NCI-H128 (cell line): ENCODE data around the gene FBXO33.

Source experiments
- DNase-seq: peaks from one replicate; lab custom pipeline; 2025; ENCODE audit not compliant: unreplicated experiment; lab: John Stamatoyannopoulos, UW

The FBXO33 gene, protein sequence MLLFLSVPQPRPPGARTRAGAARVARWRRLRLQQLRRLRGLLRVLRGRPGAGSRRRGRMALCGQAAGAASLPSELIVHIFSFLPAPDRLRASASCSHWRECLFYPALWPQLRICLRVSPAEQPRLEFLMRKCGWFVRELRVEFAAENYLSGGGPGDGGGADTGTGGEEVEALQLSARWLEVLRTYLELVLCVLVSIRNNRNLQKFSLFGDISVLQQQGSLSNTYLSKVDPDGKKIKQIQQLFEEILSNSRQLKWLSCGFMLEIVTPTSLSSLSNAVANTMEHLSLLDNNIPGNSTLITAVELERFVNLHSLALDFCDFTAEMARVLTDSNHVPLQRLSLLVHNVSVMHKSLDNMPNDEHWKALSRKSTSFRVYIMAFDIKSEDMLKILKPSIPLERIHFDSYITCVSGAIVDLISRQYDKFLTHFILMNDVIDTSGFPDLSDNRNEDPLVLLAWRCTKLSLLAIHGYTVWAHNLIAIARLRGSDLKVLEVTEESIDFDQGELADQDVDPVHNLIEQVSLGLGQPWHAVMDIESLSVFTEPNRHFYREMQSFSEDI

DNA sequence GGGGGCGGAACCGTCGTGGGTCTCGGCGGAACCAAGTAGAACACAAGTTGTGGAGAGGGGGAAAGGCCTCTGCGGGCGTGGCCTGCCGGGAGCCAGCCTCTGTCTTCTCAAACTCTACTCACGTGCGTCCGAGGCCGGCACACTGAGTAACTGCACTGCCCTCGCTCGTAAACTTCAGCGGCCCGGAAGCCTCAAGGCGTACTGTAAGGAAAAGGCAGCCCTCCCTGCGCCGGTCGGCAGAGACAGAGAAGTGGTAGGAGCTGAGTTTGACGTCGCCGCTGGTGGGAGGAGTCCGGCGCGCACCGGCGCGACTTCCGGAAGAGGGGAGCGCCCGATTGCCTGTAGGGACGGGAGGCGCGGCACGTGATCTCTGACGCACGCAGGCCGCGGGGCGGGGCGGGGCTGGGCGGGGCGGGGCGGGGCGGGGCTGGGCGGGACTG is at the start of gene FBXO33:
FBXO33 (minus strand) TSS at position 255 of the 440 bp plus-strand sequence. CDS start 271 bp downstream, outside the sequence.
- peak; percentile 81 for DNase-seq

DNA sequence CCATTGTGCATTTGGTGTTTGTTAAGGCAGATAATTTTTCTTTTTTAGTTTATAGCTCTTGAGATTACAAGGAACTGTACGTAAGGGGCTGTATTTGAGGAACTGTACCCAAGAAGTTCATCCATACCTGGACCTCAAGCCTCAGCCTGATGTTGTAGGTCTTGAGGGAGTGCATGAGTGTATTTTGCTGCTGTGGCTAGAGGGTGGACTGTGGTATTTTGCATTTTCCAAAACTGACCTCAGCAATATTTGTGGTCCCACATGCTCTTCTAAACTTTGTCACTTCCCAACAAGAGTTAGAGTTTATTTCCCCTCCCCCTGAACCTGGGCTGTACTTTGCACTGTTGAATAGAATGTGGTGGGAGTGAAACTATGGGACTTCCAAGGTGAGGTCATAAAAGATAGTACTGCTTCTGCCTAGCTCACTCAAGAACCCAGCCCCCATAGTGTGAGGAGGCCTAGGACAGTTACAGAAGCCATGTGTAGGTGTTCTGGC is 42.2 kb upstream of the FBXO33 start:
- DNase-seq: no peak

DNA sequence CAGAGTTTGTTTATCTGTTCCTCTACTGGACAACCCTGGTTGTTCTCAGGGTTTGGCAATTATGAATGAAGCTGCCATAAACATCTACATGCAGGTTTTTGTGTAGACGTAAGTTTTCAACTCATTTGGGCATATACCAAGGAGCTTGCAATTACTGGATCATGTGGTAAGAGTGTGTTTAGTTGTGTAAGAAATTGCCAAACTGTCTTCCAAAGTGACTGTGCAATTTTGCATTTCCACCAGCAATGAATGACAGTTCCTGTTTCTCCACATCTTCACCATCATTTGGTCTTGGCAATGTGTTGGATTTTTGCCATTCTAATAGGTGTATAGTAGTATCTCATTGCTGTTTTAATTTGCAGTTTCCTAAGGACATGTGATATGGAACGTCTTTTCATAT is 39.8 kb upstream of the FBXO33 start:
- DNase-seq: no peak

DNA sequence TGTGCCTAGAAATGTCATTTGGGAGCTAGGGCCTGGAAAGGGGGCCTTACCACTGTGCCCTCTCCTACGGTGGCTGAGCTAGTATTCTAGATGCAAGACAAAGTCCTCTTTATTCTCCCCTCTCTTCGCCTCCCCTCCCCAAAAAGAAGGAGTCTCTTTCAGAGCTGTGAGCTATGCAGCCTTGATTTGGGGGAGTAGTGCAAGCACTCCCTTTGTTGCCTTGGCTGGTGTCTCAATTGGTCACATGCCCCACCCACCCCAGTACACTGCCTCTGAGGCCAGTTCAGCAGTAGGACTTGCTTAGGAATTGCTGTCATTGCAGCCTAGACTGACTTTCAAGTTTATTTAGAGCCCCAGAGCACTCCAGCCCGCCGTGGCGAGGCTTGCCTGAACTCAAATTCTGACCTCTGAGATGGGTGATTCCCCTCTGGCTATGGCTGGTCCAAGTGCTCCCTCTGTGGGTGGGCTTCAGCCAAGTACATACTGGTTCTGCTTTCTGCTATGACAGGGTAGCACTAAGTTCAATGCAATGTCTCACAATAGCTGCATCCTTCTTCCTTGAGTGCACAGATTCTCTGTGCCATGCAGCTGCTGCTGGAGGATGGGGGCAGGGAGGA is 37.0 kb upstream of the FBXO33 start:
- no peak for DNase-seq

DNA sequence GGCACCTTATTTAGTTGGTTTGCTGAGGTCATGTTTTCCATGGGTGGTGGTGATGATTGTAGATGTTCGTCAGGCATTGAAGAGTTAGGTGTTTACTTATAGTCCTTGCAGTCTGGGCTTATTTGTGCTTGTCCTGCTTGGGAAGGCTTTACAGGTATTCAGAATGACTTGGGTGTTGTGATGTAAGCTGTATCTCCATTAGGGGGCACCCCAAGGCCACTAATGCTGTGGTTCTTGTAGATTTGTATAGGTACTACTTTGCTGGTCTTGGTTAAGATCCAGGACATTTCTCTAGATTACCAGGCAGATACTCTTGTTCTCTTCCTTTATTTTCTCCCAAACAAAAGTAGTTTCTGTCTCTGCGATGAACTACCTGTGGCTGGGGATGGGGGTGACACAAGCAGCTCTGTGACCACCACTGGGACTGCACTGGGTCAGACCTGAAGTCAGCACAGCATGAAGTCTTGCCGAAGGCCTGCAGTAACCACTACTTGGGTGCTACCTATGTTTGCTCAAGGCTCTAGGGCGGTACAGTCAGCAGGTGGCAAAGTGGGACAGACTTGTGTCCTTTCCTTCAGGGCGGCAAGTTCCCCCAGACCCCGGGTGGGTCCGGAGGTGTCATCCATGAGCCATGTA is 35.8 kb upstream of the FBXO33 start:
- no peak for DNase-seq

DNA sequence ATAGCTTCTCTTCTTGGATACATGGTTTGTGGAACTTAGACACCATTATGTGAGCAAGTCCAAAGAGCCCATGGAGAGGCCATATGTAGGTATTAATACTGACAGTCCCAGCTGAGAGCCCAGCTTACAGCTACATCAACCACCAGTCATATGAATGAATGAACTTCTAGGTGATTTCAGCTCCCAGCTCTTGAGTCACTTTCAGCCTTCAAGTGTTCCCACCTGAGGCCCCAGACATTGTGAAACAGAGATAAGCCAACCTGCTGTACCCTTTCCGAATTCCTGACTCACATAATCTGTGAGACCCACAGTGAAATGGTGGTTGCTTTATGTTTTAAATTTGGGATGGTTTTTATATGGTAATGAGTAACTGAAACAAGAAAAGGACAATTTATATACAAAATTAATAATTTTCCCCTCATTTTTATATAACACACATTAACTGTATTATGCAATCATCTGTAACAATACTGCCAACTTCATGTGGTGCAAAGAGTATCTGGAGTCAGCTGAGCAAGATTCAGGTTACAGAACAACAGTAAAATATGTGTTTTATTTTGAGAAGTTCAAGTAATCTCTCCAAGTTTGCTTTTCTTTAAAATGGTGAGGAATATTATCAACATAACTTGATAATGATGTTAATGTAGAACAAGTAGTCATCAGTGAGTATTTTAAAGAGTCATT is 27.7 kb upstream of the FBXO33 start:
- no peak for DNase-seq

DNA sequence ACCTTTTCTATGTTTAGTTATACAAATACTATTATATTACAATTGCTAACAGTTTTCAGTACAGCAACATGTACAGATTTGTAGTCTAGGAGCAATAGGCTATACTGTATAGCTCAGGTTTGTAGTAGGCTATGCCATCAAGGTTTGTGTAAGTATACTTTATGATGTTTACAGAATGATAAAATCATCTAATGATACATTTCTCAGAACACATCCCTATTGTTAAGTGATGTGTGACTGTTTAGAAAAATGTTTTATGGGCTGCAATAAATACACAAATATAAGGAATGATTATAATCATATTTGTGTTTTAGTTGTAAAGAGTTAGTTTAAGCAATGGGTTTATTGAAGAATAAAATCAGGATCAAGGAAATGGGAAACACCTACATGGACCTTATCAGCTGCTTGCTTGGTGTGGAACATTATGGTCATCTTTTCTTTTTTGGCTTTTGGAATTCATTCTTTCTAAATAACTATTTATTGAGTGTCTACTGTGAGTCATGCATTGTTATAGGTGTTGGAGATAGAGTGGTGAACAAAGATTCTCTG is 24.5 kb upstream of the FBXO33 start:
- no peak for DNase-seq

DNA sequence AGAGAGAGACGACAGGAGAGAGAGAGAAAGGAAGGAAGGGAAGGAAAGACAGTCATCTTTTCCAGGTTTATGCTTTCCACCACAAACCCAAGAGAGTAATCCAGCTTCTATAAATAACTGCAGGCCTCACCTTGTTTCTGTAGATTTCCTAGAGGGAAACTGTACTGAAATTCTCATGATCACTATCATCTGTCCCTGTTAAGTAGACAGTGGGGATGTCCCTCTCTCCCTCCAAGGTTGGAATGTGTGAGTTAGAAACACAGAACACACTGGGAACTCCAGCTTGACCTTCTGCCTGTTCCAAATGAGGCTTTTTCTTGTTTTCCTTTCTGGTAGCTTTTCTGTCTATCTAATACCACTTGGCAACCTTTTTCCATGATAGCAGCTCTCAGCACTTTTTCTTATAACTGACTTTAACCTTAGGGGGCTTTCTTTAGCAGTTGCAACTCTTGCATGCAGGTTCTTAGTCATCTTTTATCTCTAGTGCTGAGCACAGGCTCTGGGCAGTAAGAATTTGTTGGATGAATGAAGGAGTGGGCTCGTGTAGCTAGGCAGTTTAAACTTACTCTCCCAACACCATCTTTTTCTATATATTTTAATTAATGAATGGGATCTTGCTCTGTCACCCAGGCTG is 22.8 kb upstream of the FBXO33 start:
- no peak for DNase-seq

DNA sequence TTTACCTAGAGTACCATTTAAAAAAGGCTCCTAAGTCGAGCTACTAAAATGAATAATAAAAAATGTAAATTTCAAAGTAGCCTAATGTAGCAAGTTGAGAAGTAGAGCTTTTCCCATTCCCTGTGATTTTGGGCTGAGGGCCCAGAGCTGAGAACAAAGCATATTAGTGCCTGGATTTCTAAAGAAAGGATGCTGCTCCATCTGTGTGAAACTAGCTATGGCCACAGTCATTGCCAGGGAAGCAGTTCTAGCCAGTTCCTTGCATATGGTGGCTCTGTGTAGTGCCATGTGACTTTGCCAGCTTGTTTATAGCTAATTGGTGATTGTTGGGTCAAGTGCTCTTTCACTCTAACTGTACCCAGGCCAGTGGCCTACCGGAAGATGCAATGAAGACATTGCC is 20.4 kb upstream of the FBXO33 start:
- no peak for DNase-seq

DNA sequence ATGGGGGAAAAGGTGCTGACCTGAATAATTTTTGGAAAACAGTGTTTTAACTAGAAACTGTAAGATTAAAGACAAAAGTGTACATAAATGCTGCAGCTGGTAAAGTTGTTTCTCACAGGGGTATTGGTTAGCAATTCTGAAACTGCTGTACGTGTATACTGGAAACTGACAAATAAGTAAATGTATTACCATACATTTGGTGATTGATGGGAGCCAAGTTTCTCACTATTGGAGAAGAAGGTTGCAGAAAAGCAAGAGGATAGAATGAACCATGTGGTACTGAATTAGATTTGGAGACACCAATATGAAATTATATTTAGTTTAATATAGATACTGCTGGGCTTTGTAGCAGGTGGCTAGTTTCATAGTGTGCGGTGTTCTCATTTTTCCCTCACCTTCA is 19.6 kb upstream of the FBXO33 start:
- no peak for DNase-seq

DNA sequence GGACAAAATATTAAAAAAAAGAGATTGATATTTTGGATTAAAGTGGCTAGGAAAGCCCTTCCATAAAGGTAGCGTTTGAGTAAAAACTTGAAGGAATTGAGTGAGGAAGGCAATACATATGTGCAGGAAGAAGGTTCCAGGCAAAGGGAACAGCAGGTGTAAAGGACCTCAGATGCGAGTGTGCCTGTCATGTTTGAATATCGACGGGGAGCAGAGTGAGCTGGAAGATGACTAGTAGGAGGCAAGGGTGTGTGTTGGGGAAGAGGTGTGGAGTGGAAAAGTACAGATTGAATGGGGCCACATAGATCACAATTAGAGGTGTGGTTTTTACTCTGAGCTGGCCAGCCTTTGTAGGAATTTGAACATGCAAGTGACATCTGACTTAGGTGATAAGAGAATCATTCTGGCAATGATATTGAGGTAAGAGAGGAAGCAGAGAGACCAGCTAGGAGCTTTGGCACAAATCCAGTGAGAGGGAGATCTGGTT is 15.0 kb upstream of the FBXO33 start:
- no peak for DNase-seq

DNA sequence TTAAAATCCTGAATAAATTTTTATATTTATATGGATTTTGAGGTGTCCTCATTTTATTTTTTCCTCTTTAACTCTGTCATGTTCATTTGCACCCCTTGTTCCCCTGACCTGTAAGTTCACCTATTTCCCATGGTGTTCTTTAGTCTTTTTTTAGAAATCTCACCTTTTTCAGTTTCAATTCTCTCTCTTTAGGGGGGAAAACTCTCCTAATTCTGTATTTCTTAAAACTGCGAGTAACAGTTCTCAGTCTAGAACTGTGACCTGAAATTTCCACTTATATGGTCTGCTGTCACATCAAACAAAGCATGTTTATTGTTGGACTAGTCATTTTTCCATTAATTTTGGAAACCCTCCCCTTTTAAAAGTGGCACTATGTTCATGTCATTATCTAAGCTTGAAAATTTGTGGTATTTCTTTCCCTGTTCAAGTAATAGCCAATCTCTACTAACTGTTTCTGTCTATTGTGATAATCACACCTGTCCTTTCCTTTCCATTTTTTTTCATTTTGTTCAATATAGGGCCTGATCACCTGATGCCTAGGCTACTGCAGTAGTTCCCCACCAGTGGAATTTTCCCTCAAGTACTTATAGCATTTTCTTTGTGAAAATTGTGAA is 14.0 kb upstream of the FBXO33 start:
- no peak for DNase-seq

DNA sequence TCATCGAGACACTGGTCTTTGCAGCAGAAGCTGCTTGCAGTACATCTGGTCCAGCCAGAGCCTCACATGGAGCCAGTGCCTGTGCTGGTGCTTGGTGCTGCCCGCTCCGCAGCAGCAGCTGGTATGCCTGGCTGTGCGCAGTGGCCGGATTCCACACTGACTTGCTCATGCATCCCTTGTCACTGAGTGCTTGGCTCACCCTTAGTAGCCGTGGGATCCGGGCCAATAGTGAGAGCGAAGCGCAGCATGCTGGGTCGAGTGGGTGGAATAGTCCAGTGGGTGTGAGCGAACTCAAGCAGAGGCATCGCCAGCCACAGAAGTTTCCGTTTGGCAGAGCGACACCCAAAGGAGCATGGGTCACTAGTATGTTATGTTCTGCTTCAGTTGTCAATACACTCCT is 10.1 kb upstream of the FBXO33 start:
- no peak for DNase-seq

DNA sequence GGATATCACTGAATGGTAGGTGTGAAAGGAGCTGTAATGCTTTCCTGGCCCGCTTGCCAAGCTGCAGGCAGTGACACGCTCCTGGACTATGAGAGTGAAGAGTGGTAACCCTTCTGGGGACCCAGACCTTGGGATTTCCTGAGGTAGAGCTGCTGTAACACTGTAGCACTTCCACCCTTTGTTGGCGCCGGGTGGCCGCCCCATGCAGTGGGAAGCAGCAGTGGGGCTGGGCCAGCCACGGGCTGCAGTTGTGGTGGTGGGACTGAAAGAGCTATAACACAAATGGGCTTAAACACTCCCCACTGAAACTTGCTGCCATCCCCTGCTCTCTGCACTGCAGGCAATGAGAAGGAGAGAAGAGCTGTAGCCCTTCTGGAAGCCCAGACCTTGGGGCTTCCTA is 9.6 kb upstream of the FBXO33 start:
- DNase-seq: no peak

DNA sequence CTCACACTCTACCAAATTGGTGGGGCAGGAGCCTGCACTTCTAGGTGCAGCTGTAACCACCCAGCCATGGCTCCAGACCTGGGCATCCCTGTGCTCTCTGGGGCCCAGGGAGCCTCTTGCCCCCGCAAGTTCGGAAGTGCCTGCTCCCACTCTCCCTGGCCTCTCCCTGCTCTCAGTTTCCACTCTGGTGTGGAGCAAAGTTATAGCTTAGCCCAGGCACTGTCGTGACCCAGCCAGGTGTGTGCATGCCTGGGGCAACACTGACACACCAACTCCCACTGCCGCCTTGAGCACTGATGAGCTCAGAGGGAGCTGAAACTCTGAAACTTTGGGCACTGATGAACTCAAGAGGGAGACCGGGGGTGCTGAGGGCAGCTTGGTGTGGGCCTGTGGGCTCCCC is 8.7 kb upstream of the FBXO33 start:
- no peak for DNase-seq

DNA sequence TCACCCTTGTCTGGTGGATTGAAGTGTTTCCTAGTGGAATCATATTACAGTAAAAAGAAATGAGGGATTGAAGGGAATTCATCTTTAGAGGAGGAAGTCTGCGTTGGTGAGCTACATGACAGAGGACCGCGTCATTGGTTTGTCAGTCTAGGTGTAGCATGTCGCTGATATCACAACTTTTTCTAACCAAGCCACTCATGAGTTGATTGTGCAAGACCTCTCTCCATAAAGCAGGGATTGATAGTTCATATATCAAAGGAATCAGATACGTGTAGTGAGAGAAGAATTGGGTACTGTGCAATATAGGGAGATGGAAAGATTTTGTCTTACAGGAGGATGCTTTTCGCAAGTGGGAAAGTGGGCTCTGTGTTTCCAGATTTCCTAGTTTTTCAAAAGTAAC is 3.0 kb upstream of the FBXO33 start:
- DNase-seq: no peak

DNA sequence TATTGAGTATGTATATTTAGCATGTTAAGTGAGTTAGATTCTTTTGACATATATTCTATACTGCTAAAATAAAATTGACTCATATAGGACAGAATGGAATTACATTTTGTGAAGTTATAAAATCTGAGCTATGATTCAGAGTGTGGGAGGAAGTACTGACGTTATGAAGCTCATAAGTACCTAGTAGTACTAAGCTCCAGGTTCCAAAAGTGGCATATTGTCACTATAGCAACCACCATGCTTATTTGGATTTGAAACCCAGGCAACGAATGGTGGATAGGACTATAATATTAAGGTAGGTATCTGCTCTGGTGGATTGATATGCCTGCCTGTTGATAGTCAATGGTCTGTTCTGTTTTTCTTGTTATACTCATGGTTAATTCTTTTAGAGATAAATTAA is 2.2 kb upstream of the FBXO33 start:
- DNase-seq: no peak

DNA sequence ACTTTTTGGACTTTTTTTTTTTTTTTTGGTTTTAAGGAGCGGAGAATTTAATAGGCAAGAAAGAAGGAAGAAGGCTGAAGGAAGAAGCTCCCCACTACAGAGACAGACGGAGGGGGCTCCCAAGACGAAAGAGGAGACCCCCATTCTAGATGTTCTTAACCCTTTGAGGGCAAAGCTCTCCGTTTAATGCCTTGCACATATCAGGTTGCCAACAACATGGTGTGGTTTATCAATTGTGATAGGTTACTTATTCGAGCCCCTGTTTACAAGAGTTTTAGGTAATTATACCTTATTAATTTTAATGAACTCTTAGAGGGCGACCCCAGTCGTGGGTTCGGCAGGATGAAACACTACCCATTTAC is 1.2 kb upstream of the FBXO33 start:
- DNase-seq: no peak

DNA sequence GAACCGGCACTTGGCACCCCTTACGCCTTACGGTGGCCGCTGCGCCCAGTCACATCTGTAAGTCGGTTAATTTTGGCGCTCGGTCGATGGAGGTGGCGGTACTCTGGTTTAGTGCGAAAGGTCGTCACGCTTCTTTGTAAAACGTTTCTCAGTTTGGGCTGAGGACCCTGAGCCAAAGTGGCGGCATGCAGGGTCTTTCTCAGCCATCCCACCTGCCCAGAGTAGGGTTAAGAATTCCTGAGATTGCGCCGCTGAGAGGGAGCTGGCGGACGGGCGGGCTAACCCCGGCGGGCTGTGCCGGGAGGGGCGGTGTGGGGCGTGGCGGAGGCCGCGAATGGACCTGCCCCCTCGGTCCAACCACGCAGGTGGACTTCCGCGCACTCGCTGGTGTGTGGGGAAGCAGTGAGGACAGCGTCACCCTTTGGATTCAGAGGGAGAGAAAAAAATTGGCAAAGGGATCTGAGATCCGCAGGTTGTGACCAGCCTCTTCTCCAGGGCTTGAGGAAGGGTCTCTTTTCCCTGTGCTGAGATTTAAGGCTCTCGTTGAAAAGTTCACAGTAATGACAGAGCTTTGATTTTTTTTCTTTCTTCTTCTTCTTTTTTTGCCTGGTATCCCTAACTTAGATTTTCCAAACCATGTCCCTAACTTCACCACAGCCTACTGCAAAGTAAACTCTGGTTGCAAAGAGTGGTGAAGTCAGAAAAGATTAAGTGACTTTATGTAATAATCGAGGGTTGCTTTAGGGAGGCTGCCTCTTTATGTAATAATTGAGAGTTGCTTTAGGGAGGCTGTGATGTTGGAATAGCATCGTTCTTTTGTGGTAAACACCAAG is 602 bp upstream of the FBXO33 start:
- peak; percentile 68 for DNase-seq
